Measurements from ENCODE around the gene SPAG9. TPM values are rescaled to one million over a fixed set of nuclear protein-coding genes. Genes with fewer than 3 reads are reported as not detected.

Gene SPAG9
- total RNA-seq, 1 donor, result 192 TPM

DNA sequence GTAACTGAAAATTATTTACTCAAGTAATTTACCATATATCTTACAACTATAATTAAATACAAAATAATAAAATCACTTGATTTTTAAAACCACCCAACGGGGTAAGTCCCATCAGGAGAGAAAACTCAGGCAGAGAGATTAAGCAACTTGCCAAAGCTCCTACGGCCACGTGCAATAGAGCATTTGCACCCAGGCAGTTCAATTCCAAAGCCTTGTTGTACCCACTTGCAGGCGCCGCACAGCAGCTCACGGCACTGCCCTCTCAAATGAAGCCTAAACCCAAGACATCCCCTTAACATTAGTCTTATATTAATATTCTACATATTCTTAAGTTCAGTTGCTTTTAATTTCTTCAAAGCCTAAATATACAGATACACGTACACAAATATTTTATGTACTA is 75.7 kb downstream of the SPAG9 start:
- H4K20me1 ChIP-seq (ENCODE audit: insufficient read depth, low read length), result no peaks in the 10 kb centered on the region
- TF ChIP-seq, protein P1, sequence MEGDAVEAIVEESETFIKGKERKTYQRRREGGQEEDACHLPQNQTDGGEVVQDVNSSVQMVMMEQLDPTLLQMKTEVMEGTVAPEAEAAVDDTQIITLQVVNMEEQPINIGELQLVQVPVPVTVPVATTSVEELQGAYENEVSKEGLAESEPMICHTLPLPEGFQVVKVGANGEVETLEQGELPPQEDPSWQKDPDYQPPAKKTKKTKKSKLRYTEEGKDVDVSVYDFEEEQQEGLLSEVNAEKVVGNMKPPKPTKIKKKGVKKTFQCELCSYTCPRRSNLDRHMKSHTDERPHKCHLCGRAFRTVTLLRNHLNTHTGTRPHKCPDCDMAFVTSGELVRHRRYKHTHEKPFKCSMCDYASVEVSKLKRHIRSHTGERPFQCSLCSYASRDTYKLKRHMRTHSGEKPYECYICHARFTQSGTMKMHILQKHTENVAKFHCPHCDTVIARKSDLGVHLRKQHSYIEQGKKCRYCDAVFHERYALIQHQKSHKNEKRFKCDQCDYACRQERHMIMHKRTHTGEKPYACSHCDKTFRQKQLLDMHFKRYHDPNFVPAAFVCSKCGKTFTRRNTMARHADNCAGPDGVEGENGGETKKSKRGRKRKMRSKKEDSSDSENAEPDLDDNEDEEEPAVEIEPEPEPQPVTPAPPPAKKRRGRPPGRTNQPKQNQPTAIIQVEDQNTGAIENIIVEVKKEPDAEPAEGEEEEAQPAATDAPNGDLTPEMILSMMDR (IDR thresholded peaks at IDR 0.05; ENCODE audit: extremely low read depth, low read depth, low read length), result no peak
- no peak for DNase-seq (ENCODE audit: insufficient read length, low spot score, missing footprints)
- H3K27me3 ChIP-seq (ENCODE audit: insufficient read depth, low read length), result no peaks in the 10 kb centered on the region
- H3K9me3 ChIP-seq (ENCODE audit: low read depth, low read length), result no peaks in the 10 kb centered on the region
- H3K4me1 ChIP-seq (ENCODE audit: insufficient read depth, low read length), result peaks cover 22% of the 10 kb centered on the region
- peaks cover 81% of the 10 kb centered on the region for H3K79me2 ChIP-seq (ENCODE audit: insufficient read depth, low read length)
- peaks cover 8% of the 10 kb centered on the region for H3K36me3 ChIP-seq (ENCODE audit: insufficient read depth, low read length)
- H2AFZ ChIP-seq (ENCODE audit: low read length), result no peak overlapping the region
- H3K4me3 ChIP-seq (ENCODE audit: insufficient read depth, low read length), result no peak overlapping the region
- no peak overlapping the region for H3K4me2 ChIP-seq (ENCODE audit: insufficient read depth, low read length)
- no peak overlapping the region for H3K27ac ChIP-seq (ENCODE audit: low read depth, low read length)

DNA sequence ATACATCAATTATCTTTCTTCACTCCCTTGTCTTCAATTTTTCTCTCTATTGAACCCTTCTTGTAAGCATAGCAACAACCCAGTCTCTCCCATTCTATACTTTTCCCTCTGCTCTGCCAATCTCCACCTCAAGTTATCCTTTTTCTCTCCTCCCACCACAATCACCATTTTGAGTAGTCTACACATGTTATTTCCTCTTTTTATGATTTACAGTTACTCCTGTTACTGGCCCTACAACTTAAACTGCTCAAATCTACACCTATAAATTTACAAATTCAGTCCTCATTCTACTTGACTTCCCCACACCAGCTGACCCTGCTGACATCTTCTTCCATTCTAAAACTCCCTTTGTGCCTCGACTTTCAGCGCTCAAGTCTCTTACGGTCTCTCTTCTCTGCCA is 84.6 kb downstream of the SPAG9 start:
- Histone ChIP-seq H3K9me3 (ENCODE audit: low read depth, low read length) (no peaks in the 10 kb centered on the region), H4K20me1 (ENCODE audit: insufficient read depth, low read length) (no peaks in the 10 kb centered on the region), H3K4me3 (ENCODE audit: insufficient read depth, low read length) (no peak overlapping the region), H3K27me3 (ENCODE audit: insufficient read depth, low read length) (no peaks in the 10 kb centered on the region), H3K79me2 (ENCODE audit: insufficient read depth, low read length) (peaks cover 51% of the 10 kb centered on the region), H3K36me3 (ENCODE audit: insufficient read depth, low read length) (peaks cover 28% of the 10 kb centered on the region), H3K27ac (ENCODE audit: low read depth, low read length) (peak overlapping the region; percentile 55), H3K4me2 (ENCODE audit: insufficient read depth, low read length) (no peak overlapping the region), H2AFZ (ENCODE audit: low read length) (no peak overlapping the region), H3K4me1 (ENCODE audit: insufficient read depth, low read length) (peaks cover 15% of the 10 kb centered on the region)
- TF ChIP-seq, protein P1 (IDR thresholded peaks at IDR 0.05; ENCODE audit: extremely low read depth, low read depth, low read length), result no peak
- no peak for DNase-seq (ENCODE audit: insufficient read length, low spot score, missing footprints)

DNA sequence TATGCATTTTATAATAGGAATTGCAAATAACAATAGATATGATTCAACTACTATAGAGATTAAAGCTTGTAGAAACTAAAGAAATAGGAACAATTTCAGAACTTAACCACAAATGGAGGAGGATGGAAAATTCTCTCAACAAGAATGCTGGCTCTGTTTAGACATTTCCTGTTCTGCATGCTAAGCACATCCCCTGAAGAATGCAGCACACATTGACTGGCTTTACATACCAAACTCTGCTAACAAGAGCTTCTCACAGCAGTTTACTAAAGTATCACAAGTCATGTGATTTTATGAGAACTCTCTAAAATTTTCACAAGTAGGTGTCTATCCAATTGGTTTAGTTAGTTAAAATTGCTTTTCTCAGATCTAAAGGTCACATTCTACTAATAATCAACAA is 85.2 kb downstream of the SPAG9 start:
- Histone ChIP-seq H3K4me2 (ENCODE audit: insufficient read depth, low read length) (peak overlapping the region; percentile 11), H3K27ac (ENCODE audit: low read depth, low read length) (peak overlapping the region; percentile 55)

DNA sequence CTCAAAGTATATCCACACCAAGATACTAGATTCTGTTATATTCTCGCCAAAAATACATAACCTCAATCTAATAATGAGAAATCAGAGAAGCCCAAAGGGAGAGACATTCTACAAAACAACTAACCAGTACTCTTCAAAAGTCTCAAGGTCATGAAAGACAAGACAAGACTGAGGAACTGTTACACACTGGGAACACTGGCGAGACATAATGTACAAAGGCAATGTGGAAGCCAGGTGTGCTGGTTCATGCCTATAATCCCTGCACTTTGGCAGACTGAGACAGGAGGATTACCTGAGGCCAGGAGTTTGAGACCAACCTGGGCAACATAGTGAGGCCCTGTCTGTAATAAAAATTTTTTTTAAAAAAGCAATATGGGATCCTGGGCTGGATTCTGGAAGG is 85.9 kb downstream of the SPAG9 start:
- H3K9me3 ChIP-seq (ENCODE audit: low read depth, low read length), result no peaks in the 10 kb centered on the region
- H3K27me3 ChIP-seq (ENCODE audit: insufficient read depth, low read length), result no peaks in the 10 kb centered on the region
- no peak overlapping the region for H3K4me2 ChIP-seq (ENCODE audit: insufficient read depth, low read length)
- H3K79me2 ChIP-seq (ENCODE audit: insufficient read depth, low read length), result peaks cover 48% of the 10 kb centered on the region
- H3K27ac ChIP-seq (ENCODE audit: low read depth, low read length), result peak overlapping the region; percentile 55
- DNase-seq (ENCODE audit: insufficient read length, low spot score, missing footprints), result no peak
- H3K4me3 ChIP-seq (ENCODE audit: insufficient read depth, low read length), result no peak overlapping the region
- TF ChIP-seq, protein P1 (IDR thresholded peaks at IDR 0.05; ENCODE audit: extremely low read depth, low read depth, low read length), result no peak
- H3K36me3 ChIP-seq (ENCODE audit: insufficient read depth, low read length), result peaks cover 24% of the 10 kb centered on the region
- no peaks in the 10 kb centered on the region for H4K20me1 ChIP-seq (ENCODE audit: insufficient read depth, low read length)
- H3K4me1 ChIP-seq (ENCODE audit: insufficient read depth, low read length), result peaks cover 21% of the 10 kb centered on the region
- no peak overlapping the region for H2AFZ ChIP-seq (ENCODE audit: low read length)

More for the DNA sequence above, 85.2 kb downstream of the SPAG9 start:
- DNase-seq (ENCODE audit: insufficient read length, low spot score, missing footprints), result no peak
- Histone ChIP-seq H3K27me3 (ENCODE audit: insufficient read depth, low read length) (no peaks in the 10 kb centered on the region), H3K9me3 (ENCODE audit: low read depth, low read length) (no peaks in the 10 kb centered on the region), H3K4me3 (ENCODE audit: insufficient read depth, low read length) (no peak overlapping the region), H3K36me3 (ENCODE audit: insufficient read depth, low read length) (peaks cover 24% of the 10 kb centered on the region), H3K79me2 (ENCODE audit: insufficient read depth, low read length) (peaks cover 50% of the 10 kb centered on the region), H3K4me1 (ENCODE audit: insufficient read depth, low read length) (peaks cover 16% of the 10 kb centered on the region), H4K20me1 (ENCODE audit: insufficient read depth, low read length) (no peaks in the 10 kb centered on the region), H2AFZ (ENCODE audit: low read length) (no peak overlapping the region)
- TF ChIP-seq, protein P1 (IDR thresholded peaks at IDR 0.05; ENCODE audit: extremely low read depth, low read depth, low read length), result no peak
